Measurements from ENCODE around the gene RASAL2.

DNA sequence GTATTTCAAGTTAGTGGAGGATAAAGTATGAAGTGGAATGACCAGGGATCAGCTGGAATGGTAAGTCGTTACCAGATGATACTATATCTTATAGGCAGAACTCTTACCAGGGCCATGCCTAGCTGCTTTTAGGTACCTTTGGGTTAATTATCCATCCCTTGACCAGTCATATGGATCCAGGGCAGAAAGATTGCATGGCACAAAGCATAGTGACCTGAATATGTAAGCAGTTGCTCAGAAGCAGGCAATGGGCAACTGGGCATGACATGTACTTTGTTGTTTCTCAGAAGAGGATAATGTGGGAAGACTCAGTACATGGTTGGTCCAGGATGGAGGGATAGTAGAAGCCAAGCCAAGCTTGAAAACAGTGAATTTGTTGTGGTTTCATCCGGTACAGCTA lies 315.6 kb downstream of the RASAL2 start:
- TF ChIP-seq, protein P1, sequence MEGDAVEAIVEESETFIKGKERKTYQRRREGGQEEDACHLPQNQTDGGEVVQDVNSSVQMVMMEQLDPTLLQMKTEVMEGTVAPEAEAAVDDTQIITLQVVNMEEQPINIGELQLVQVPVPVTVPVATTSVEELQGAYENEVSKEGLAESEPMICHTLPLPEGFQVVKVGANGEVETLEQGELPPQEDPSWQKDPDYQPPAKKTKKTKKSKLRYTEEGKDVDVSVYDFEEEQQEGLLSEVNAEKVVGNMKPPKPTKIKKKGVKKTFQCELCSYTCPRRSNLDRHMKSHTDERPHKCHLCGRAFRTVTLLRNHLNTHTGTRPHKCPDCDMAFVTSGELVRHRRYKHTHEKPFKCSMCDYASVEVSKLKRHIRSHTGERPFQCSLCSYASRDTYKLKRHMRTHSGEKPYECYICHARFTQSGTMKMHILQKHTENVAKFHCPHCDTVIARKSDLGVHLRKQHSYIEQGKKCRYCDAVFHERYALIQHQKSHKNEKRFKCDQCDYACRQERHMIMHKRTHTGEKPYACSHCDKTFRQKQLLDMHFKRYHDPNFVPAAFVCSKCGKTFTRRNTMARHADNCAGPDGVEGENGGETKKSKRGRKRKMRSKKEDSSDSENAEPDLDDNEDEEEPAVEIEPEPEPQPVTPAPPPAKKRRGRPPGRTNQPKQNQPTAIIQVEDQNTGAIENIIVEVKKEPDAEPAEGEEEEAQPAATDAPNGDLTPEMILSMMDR (IDR thresholded peaks at IDR 0.05): no peak
- no peak for TF ChIP-seq POLR2AphosphoS5 (IDR thresholded peaks at IDR 0.05)
